Right ventricle myocardium superior (tissue), 1 donor: Measurements from ENCODE around the gene PCDHGC4. TPM values are rescaled to one million over a fixed set of nuclear protein-coding genes. Genes with fewer than 3 reads are reported as not detected.

Source experiments
- ATAC-seq: fragments of 200-7000 bp; cut with Tn5 transposase; one replicate; pipeline ENCODE4 v1.9.1; 2020; ENCODE audit warnings: mild to moderate bottlenecking; ENCODE audit not compliant: poor library complexity
- DNase-seq: peaks from one replicate; pipeline ENCODE4 v3.0.0-alpha.2; 2020
- intact Hi-C: fragments of 100-400 bp; cut with DNase I; formaldehyde crosslinking; loops from one replicate; pipeline ENCODE4 v1.11.2; 2022
- total RNA-seq: library from RNA; stranded (reverse); fragmentation: NEBNext Ultra II Directional; extraction: Animal tissue kit (Norgen Biotek cat#: 25700); gene quantifications from one replicate; pipeline ENCODE4 v1.2.1, GENCODE V29; 2021
- donor health status: DM: no; HTN: yes; CAD: no; lungs with severe emphysema.

Gene PCDHGC4
- total RNA-seq, 1 donor from 2014 or later: 3.0 TPM

DNA sequence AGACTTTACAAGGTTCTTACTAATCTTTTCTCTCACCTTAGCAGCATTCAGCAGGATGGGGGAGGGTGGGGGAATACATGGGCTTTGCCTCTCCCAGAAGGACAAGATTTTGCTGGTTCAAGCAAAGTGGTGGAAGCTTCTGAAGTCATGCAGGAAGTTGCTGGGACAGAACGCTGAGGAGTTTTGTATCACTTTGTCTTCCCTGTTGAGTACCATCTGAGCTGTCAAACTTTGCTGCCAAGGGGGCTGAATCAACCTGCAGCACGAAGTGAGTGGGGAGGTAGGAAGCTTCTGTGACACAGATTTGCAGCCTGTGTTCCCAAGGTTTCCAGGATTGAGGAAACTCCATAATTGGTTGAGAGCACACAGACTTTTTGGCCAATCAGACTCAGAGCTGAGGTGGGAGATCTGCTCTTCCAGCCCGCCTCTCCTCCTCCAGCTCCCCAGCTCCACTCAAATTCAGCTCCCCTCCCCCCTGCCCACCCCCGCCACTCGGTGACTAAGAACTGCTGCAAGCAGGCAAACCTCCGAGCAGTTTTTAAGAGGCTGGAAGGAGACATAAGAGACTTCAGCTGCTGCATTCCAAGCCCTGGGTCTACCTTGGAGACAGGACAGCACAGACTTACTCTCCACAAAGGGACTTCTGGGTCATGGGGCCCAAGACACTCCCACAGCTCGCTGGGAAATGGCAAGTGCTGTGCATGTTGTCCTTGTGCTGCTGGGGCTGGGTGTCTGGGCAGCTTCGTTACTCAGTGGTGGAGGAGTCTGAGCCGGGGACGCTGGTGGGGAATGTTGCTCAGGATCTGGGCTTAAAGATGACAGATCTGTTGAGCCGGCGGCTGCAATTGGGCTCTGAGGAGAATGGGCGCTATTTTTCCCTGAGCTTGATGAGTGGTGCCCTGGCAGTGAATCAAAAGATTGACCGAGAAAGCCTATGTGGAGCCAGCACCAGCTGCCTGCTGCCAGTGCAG, 4.0 kb downstream of the PCDHGC4 start, which contains the start of gene PCDHGC5:
PCDHGC5 (plus strand) TSS at position 491 of the 971 bp plus-strand sequence; CDS start at position 651, 160 bp downstream.
- ATAC-seq (no peak), DNase-seq (no peak)
- intact Hi-C loops: no loop called here

DNA sequence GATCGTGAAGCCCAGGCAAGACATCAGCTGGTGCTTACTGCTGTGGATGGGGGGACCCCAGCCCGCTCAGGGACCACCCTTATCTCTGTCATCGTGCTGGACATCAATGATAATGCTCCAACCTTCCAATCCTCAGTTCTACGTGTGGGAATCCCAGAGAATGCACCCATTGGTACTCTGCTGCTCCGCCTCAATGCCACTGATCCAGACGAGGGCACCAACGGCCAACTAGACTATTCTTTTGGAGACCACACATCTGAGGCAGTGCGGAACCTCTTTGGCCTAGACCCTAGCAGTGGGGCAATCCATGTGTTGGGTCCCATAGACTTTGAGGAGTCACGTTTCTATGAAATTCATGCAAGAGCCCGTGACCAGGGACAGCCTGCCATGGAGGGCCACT, 5.0 kb downstream of the PCDHGC4 start:
- DNase-seq (no peak), ATAC-seq (no peak)
- intact Hi-C loops: no loop called here

DNA sequence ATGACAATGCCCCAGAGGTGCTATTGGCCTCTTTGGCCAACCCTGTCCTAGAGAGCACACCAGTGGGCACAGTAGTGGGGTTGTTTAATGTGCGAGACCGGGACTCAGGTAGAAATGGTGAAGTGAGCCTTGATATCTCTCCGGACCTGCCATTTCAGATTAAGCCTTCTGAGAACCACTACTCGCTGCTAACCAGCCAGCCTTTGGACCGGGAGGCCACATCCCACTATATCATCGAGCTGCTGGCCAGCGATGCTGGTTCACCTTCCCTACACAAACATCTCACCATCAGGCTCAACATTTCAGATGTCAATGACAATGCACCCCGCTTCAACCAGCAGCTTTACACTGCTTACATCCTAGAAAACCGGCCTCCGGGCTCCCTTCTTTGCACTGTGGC, 5.4 kb downstream of the PCDHGC4 start:
- intact Hi-C loops: no loop called here
- no peak for DNase-seq
- ATAC-seq: no peak

DNA sequence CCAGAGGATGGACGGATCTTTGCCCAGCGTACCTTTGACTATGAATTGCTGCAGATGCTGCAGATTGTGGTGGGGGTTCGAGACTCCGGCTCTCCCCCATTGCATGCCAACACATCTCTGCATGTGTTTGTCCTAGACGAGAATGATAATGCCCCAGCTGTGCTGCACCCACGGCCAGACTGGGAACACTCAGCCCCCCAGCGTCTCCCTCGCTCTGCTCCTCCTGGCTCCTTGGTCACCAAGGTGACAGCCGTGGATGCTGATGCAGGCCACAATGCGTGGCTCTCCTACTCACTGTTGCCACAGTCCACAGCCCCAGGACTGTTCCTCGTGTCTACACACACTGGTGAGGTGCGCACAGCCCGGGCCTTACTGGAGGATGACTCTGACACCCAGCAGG, 5.9 kb downstream of the PCDHGC4 start:
- intact Hi-C loops: no loop called here
- ATAC-seq: no peak
- DNase-seq: no peak

DNA sequence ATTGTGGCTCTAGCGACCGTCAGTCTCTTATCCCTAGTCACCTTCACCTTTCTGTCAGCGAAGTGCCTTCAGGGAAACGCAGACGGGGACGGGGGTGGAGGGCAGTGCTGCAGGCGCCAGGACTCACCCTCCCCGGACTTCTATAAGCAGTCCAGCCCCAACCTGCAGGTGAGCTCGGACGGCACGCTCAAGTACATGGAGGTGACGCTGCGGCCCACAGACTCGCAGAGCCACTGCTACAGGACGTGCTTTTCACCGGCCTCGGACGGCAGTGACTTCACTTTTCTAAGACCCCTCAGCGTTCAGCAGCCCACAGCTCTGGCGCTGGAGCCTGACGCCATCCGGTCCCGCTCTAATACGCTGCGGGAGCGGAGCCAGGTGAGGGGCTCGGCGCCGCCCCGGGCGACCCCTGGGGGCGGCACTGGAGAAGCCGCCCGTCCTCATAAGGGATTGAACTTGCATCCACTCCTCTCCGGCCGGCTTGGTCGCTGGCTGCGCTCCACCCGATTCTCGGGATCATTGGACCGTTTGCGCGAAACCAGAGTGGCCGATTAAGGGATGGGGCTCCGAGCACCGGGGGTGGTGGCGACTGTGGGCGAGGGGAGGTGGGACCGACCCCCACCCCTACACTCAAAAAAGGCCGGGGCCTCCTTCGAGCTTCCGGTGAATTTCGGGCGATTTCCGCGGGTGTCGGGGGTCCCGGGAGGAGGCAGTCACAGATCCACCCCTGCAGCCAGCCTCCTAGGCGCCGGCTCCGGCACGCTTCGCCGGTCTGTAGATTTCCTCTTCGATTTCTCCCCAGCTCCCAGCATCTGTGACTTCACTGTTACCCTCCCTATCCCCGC, 6.7 kb downstream of the PCDHGC4 start:
- intact Hi-C loops: no loop called here
- ATAC-seq: no peak
- DNase-seq: no peak

DNA sequence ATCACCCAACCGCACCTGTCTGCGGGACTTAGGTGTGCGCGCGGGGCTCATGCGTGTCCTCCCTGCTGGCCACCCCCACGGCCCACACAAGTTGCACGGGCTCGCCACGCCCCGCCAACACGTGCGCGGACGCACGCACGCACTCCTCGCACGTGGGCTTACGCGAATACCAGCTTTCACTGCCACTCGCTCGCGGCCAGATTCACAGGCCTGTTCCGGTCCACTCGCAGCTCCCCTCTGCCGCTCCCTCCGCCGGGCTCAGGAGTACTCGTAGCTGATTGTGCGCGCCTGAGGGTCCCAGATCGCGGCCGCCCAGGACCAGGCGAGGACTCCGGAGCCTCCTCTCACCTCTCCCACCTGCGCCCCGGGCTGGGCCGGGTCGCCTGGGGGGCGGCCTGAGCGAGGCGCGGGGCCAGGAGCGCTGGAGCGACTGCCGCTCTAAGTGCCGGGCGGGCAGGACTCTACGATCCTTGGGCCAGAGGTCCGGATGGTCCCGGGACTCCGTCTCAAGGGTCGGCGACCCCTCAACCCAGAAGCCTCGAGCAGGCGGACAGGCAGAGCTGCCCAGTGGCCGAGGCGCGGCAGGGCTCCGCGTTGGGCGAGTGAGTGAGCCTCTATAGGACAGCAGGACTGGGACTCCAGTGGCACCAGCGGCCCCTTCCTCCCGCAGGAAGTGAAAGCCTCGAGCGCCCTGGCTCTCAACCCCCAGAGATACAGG, 7.5 kb downstream of the PCDHGC4 start:
- ATAC-seq (peak; percentile 19), DNase-seq (no peak)
- intact Hi-C loops: no loop called here

DNA sequence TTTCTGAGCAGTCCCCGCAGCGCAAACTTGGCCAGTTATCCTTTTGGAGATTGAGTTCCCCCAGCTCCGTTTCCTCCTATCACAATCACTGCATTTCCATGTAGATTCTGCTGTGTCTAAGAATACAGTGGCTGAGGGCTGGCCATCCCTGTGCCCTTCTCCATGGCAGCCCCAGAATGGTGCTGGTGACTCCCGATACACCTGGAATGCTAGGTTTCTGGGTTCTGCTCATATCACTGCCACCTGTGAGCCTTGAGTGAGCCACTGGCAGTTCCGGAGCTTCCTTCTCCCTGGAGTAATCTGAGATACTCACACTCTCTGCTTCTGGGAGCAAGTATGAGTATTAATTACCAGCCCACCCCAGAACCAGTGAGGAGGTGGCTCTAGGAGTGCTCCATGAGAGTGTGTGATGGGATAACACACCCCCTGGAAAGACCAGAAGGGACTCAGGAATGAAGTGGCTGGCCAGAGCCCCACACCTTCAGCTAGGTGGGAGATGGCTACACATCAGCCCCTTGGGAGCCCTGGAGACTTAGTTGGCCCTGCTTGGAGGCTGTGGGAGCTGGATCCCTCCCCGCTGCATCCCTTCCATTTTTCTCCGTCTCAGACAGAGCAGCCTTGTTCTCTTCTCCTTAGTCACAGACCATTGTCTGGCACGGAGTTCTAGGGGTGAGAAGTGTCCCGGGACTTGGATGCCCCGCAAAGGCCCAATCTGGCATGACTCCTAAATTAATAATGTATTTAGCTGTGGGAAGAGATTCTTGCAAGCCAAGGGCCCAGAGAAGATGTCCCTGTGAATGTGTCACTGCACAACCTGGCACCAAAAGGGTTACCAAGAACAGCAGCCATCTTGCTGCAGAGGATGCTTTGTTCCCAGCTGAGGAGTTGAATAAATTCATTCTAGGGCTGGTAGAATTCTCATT, 8.9 kb downstream of the PCDHGC4 start:
- intact Hi-C loops: no loop called here
- peak; percentile 47 for ATAC-seq
- DNase-seq: no peak

DNA sequence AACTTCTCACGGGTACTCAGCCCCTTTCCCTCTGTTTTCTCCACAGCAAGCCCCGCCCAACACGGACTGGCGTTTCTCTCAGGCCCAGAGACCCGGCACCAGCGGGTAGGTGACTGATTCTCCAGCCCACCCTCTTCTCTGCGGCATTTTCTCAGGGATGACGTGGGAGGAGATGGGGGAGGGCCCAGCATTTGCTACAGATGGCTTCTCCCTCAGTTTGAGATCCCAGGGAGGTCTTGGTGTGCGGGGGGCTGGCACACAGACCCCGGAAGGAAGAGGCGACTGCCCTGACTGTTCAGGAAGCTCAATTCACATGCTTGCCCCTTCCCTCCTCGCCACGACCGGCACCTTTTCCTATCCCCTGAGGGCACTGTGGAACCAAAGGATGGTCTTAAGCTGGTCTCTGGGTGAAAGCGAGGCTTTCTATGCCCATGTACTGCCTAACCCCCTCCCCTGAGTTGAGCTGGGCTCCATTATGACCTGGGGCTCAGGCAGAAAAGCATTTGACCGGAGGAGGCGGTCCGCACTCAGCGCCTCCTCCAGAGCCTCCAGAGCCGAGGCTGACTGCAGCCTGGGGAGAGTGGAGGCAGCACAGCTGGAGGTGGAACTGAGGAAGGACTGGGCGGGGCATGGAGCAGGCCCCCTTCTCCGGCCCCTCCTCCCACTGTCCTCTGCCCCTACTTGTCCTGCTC, 10.1 kb downstream of the PCDHGC4 start:
- no peak for ATAC-seq
- intact Hi-C loops: no loop called here
- DNase-seq: no peak

DNA sequence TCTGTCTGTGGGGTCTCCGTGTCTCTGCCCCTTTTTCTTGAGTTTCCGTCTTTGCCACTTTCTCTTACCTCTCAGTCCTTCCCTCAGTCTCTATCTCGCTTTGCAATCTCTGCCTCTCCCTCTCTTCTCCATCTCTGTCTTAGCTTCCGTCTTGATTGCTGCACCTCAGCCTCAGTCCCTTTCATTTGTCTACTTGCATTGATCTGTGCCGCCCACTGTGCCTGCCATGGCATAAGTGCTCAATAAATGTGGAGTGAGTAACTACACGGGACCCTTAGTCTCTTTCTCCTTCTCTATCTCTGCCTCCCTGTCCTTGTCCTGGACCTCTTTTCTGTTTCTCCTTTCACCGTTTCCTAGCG, 10.6 kb downstream of the PCDHGC4 start:
- ATAC-seq (no peak), DNase-seq (no peak)
- intact Hi-C loops: no loop called here

DNA sequence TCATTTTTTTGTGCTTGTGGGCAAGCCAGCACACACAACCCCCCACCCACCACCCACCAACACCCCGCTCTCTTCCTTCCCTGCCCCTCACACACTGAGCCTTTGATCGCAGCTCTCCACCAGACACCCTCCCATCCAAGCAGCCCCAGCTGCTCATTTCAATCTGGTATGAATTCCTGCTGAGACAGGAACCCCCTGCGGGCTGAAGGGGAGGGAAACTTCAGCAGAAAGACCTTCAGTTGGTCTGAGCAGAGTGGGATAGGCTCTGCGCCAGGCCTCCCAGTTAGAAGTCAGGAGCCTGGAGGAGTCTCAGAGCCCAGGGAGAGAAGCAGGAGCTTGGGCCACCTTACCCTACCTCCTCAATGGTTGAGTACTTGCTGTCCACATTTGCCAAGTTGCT, 11.2 kb downstream of the PCDHGC4 start:
- intact Hi-C loops: no loop called here
- DNase-seq (no peak), ATAC-seq (no peak)

DNA sequence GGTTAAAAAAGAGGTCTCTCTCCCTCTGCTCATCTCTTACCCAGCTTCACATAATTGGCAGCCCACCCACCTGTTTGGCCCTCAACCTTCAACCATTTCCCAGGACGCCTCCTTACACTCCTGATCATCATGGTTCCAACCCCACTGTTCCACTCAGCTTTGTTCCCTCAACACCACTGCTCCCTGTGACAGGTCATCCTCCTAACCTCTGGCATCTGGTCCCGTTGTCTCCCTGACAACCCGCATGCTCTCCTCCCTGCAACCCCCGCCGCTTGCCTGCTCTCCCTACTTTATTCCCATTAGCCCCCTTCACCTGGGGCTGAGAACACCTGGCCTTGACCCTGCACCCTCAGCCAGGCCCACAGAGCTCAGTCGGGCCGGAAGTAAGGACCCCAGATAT, 16.9 kb downstream of the PCDHGC4 start:
- ATAC-seq (no peak), DNase-seq (no peak)
- intact Hi-C loops: no loop called here

DNA sequence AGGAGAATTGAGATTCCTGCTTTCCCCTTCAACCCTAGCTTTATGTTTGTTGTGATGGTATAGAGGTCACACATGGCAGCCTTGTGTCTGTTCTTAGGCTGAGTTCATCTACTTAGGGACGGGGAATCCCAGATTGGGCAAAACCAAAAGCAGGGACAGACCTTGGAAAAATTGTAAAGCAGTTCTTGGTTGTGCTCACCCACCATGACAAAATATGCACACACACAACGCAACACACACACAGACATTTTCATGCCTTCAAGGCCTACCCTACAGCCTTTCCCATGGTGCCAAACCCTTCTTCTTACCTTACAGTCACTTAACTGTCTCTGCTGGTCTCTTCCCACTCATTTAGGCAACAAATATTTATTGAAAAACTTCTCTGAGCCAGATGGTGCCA, 18.9 kb downstream of the PCDHGC4 start:
- intact Hi-C loops: no loop called here
- ATAC-seq: no peak
- DNase-seq: no peak

DNA sequence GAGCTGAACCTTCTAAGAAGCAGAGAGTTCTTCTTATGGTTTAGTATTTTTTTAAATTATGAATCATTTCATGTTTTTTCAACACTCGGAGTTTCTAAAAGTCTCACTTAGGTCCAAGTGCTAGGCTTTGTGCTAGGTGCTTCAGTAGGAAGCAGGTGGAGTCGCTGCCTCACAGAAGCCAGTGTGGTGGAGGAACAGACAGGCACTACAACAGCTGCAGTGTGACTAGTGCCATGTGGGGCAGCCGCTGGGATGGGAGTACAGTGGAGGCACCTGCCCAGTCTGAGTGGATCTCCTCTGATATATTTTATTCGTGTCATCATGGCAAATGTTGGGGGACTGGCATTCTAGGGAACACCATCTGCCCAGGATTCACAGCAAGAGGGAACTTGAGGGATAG, 19.4 kb downstream of the PCDHGC4 start:
- no peak for ATAC-seq
- intact Hi-C loops: no loop called here
- DNase-seq: no peak

DNA sequence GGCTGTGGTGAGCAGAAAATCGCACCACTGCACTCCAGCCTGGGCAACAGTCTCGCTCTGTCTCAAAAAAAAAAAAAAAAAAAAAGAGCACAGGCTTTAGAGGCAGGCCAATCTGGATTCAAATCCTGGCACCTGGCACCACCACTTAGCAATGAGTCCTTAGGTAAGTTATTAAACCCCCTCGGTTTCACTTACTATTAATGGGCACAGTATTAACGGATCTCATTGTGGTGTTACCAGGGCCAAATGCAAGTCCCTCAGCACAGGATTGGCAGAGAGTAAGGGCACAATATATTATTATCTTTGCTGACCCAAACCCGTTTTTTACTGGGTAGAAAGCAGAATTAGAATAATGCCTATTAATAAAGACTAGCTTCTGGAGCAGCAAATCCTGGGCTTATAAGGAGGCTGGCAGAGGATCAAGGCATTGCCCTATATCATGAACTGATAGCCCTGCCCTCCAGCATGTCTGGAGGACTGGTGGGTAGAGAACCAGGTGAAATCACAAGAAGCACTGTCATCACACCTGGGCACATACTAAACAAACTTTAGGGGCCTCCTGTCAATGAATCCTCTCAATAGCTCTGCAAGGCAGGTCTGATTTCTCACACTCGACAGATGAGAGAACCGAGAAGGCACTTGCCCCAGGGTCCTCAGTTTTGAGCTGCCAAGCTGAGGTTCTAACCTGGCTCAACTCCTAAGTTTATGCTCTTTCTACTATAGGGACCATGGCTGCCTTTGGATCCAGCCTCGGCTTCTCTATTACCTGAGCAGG, 21.7 kb downstream of the PCDHGC4 start:
- no peak for ATAC-seq
- intact Hi-C loops: no loop called here
- no peak for DNase-seq

DNA sequence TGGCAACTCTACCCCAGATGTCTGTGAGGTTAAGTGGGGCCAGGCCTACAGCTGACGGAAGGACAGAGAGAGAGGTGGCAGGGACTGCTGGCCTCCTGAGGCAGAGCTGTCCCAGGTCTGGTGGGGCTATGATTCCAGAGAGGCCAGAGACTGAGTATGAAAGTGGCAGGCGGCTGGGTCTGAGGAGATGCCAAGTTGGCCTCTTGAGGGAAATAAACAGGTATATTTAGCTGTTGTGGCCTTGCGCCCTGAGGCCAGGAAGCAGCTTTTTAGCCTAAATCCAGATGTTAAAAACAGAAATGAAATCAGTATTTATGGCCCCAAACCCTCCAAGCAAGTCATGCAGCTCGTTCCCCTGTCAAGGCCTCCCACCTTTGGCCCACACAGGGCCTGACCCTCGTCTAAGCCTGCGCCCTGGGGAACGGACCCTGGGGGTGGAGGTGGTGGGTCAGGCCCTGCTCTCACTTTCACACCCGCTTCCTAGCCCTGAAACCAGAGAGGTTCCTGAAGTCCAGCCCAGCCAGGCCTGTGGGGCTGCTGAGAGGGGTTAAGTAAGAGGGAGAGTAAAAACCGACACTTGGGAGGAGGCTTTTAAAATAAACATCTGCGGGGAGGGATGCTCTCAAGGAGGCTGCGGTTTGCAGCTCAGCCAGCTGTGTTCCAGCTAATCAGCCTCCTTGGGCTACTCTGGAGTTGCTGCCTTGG, 22.7 kb downstream of the PCDHGC4 start:
- intact Hi-C loops: no loop called here
- DNase-seq (peak; percentile 77), ATAC-seq (peak; percentile 49)

DNA sequence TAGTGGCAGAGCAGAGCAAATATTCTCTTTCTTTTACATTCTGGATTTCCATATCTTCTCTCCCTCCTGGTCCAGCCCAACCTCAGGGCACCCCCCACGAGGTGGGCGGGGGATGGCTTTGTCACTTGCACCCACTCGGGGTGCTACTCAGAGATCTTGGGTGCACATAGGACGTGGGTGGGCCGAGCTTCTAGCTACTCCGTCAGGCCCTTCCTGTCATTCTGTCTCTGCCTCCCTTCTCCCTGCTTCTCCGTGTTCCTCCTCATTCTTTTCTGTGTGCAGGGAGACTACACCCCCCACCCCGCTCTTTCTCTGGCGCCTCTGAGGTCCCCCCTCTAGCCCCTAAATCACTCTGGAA, 23.6 kb downstream of the PCDHGC4 start:
- ATAC-seq (no peak), DNase-seq (no peak)
- intact Hi-C loops: no loop called here
